ENCODE results near the gene COMMD2. TPM values are rescaled to one million over a fixed set of nuclear protein-coding genes. Genes with fewer than 3 reads are reported as not detected.

The COMMD2 gene
- total RNA-seq, 2 experiments from 2014 or later = 27.3 to 28.0 TPM

DNA sequence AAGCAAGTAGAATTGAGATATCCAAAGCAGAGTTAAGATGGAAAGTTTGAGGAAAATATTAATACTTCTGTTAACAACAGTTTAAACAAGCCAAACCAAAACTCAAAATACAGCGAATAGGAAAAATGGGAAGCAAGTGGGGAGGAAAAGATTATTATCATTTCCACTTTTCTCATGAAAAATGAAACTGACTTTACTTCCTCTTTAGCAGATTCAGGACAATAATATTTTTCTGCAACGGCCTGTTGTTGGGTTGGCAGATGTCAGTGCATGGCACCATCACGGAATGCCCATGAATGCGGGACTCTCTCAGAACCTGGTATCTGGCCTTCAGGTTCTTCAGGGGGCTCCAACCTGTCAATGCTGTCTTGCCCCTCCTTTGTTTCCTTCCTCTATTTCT, 28.9 kb upstream of the COMMD2 start:
- H3K4me1 Mint-ChIP-seq (ENCODE audit: low read depth) = peaks cover 3% of the 10 kb centered on the region
- no peak overlapping the region for H3K27ac Mint-ChIP-seq
- intact Hi-C loops (cut with micrococcal nuclease) = no loop called here
- no peak overlapping the region for H3K4me3 Mint-ChIP-seq
- no peaks in the 10 kb centered on the region for H3K9me3 Mint-ChIP-seq
- H3K36me3 Mint-ChIP-seq (ENCODE audit: low read depth) = no peaks in the 10 kb centered on the region
- peaks cover 3% of the 10 kb centered on the region for H3K27me3 Mint-ChIP-seq (ENCODE audit: low read depth)
- CTCF ChIA-PET = interaction anchor here (1.8 kb wide), 1 partner anchor 9 kb away, joined by 15 read pairs; no protein-coding TSS in a partner anchor
- DNase-seq = no peak

- Mint-ChIP-seq H3K4me1 (ENCODE audit: low read depth) (peaks cover 3% of the 10 kb centered on the region), H3K9me3 (no peaks in the 10 kb centered on the region), H3K36me3 (ENCODE audit: low read depth) (no peaks in the 10 kb centered on the region), H3K27ac (no peak overlapping the region), H3K4me3 (no peak overlapping the region), H3K27me3 (ENCODE audit: low read depth) (peaks cover 3% of the 10 kb centered on the region)
- no peak for DNase-seq
- CTCF ChIA-PET = interaction anchor here (0.7 to 1.6 kb wide), 4 partner anchors 12 to 262 kb away, joined by 3 to 9 read pairs (median 3); no protein-coding TSS in a partner anchor
- intact Hi-C loops (cut with micrococcal nuclease) = no loop called here
These were observed 25.3 kb upstream of the COMMD2 start for GRCh38 chr3:149777414-149778214.

DNA sequence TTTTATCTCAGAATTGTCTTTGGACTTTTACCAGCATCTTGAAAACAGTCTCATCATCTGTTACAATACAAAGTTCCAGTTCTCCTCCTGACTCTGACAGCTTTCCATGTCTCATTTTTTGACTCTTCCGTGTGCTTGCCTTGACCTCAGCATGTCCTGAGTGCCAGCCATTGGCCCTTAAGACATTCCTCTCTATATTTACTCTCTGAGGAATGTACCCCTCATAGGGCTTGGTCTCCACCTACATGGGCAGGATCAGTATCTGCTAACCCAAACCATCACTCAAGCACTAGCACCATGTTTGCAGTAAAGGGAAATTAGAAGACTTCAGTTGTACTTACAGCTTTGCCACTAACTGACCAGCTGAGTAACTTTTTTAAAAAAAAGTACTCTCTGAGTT, 23.9 kb upstream of the COMMD2 start:
- Mint-ChIP-seq H3K36me3 (ENCODE audit: low read depth) (no peaks in the 10 kb centered on the region), H3K27ac (no peak overlapping the region), H3K4me1 (ENCODE audit: low read depth) (no peaks in the 10 kb centered on the region), H3K9me3 (no peaks in the 10 kb centered on the region), H3K4me3 (no peak overlapping the region), H3K27me3 (ENCODE audit: low read depth) (peaks cover 4% of the 10 kb centered on the region)
- CTCF ChIA-PET = interaction anchor here (1.1 kb wide), 1 partner anchor 208 kb away, joined by 3 read pairs; no protein-coding TSS in a partner anchor
- intact Hi-C loops (cut with micrococcal nuclease) = no loop called here
- no peak for DNase-seq

DNA sequence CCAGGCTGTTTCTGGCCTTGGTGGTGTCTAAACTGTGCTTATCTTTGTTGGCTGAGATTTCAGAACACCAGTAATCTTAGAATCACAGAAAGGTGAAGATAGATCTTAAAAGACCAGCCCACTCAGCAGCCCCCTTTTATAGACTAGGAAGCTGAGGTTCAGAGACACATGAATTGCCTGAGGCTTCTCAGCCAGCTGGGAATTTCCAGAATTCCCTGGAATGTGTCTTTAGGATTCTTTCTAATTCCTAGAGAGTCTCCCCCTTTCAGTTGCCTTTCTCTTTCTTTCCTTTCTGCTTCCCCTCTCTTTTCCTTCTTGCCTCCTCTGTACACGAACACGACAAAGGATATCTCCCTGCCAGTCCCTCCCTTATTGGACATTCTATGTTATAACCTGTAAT, 20.6 kb upstream of the COMMD2 start:
- intact Hi-C loops (cut with micrococcal nuclease) = loop anchor here (5.0 kb wide), 1 partner anchor 281 kb away; no protein-coding TSS in a partner anchor
- H3K9me3 Mint-ChIP-seq = no peaks in the 10 kb centered on the region

DNA sequence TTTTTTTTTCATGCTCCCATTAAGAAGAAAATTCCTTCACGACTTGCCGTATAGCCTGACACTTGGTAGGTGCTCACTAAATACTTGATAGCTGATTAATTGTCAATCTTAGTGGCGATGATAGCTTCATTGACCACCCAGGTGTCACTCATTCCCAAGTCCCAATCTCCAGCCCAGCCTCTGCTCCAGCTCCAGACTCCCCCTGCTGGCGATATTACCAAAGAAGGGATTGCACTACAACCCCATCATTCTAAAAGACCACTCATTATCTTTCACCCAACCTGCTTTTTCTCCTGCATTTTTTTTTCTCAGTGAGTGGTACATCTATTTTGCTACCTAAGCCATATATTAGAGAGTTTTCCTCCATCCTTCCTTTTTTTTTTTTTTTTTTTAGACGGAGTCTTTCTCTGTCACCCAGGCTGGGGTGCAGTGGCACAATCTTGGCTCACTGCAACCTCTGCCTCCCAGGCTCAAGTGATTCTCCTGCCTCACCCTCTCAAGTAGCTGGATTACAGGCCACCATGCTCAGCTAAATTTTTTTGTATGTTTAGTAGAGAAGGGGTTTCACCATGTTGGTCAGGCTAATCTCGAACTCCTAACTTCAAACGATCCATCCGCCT, 19.5 kb upstream of the COMMD2 start:
- Mint-ChIP-seq H3K27me3 (ENCODE audit: low read depth) (peaks cover 13% of the 10 kb centered on the region), H3K4me1 (ENCODE audit: low read depth) (no peaks in the 10 kb centered on the region), H3K27ac (no peak overlapping the region), H3K4me3 (no peak overlapping the region), H3K36me3 (ENCODE audit: low read depth) (no peaks in the 10 kb centered on the region), H3K9me3 (no peaks in the 10 kb centered on the region)
- CTCF ChIA-PET = interaction anchor here (0.6 to 3.9 kb wide), 21 partner anchors 8 to 1371 kb away, joined by 3 to 22 read pairs (median 4); partner anchors contain the start of gene RNF13
- intact Hi-C loops (cut with micrococcal nuclease) = loop anchor here (1.0 to 5.0 kb wide), 4 partner anchors 202 to 279 kb away; no protein-coding TSS in a partner anchor
- DNase-seq = peak; percentile 56

More for the DNA sequence above, 20.6 kb upstream of the COMMD2 start:
- DNase-seq = no peak
- no peak overlapping the region for H3K27ac Mint-ChIP-seq
- CTCF ChIA-PET = interaction anchor here (0.8 to 3.9 kb wide), 8 partner anchors 7 to 324 kb away, joined by 3 to 22 read pairs (median 8); no protein-coding TSS in a partner anchor
- H3K27me3 Mint-ChIP-seq (ENCODE audit: low read depth) = peaks cover 9% of the 10 kb centered on the region
- H3K4me1 Mint-ChIP-seq (ENCODE audit: low read depth) = no peaks in the 10 kb centered on the region
- H3K36me3 Mint-ChIP-seq (ENCODE audit: low read depth) = no peaks in the 10 kb centered on the region
- no peak overlapping the region for H3K4me3 Mint-ChIP-seq

- Mint-ChIP-seq H3K4me1 (ENCODE audit: low read depth) (no peaks in the 10 kb centered on the region), H3K27ac (no peak overlapping the region), H3K27me3 (ENCODE audit: low read depth) (peaks cover 15% of the 10 kb centered on the region), H3K9me3 (no peaks in the 10 kb centered on the region), H3K4me3 (no peak overlapping the region), H3K36me3 (ENCODE audit: low read depth) (no peaks in the 10 kb centered on the region)
- intact Hi-C loops (cut with micrococcal nuclease) = loop anchor here (2.0 to 5.0 kb wide), 2 partner anchors 239 to 278 kb away; no protein-coding TSS in a partner anchor
- DNase-seq = no peak
- CTCF ChIA-PET = interaction anchor here (0.7 to 3.9 kb wide), 9 partner anchors 10 to 277 kb away, joined by 3 to 22 read pairs (median 6); no protein-coding TSS in a partner anchor
These were observed 18.0 kb upstream of the COMMD2 start for GRCh38 chr3:149770246-149770645.

DNA sequence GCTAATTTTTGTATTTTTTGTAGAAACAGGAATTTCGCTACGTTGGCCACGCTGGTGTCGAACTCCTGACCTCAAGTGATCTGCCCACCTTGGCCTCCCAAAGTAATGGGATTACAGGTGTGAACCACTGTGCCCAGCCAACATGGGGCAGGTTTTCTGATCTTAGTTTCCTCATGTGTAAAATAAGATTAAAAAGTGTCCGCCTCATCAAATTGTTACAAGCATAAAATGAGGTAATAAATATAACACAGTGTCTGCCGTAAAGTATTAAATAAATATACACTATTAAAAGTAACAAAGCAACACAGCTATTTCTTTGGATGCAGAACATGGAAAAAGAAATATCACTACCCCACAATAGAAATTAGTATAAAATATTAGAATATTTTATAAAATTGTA, 16.4 kb upstream of the COMMD2 start:
- intact Hi-C loops (cut with micrococcal nuclease) = loop anchor here (5.0 kb wide), 1 partner anchor 199 kb away; no protein-coding TSS in a partner anchor
- CTCF ChIA-PET = interaction anchor here (0.7 to 3.5 kb wide), 5 partner anchors 24 to 259 kb away, joined by 3 to 22 read pairs (median 3); no protein-coding TSS in a partner anchor
- H3K36me3 Mint-ChIP-seq (ENCODE audit: low read depth) = no peaks in the 10 kb centered on the region
- DNase-seq = no peak
- no peaks in the 10 kb centered on the region for H3K4me1 Mint-ChIP-seq (ENCODE audit: low read depth)
- H3K27me3 Mint-ChIP-seq (ENCODE audit: low read depth) = peaks cover 22% of the 10 kb centered on the region
- H3K27ac Mint-ChIP-seq = no peak overlapping the region
- H3K4me3 Mint-ChIP-seq = no peak overlapping the region
- no peaks in the 10 kb centered on the region for H3K9me3 Mint-ChIP-seq

- intact Hi-C loops (cut with micrococcal nuclease) = loop anchor here (5.0 kb wide), 1 partner anchor 200 kb away; no protein-coding TSS in a partner anchor
- no peak for DNase-seq
- H3K4me1 Mint-ChIP-seq (ENCODE audit: low read depth) = no peaks in the 10 kb centered on the region
- no peak overlapping the region for H3K4me3 Mint-ChIP-seq
- no peaks in the 10 kb centered on the region for H3K9me3 Mint-ChIP-seq
- CTCF ChIA-PET = interaction anchor here (1.1 to 3.2 kb wide), 3 partner anchors 23 to 200 kb away, joined by 3 to 22 read pairs (median 4); no protein-coding TSS in a partner anchor
- H3K27ac Mint-ChIP-seq = no peak overlapping the region
- no peaks in the 10 kb centered on the region for H3K36me3 Mint-ChIP-seq (ENCODE audit: low read depth)
- peaks cover 22% of the 10 kb centered on the region for H3K27me3 Mint-ChIP-seq (ENCODE audit: low read depth)
These were observed 15.4 kb upstream of the COMMD2 start for GRCh38 chr3:149767720-149768119.

GRCh38 chr3:149765762-149766334, 13.6 kb upstream of the COMMD2 start:
- H3K27me3 Mint-ChIP-seq (ENCODE audit: low read depth) = peaks cover 19% of the 10 kb centered on the region
- no peaks in the 10 kb centered on the region for H3K4me1 Mint-ChIP-seq (ENCODE audit: low read depth)
- H3K4me3 Mint-ChIP-seq = no peak overlapping the region
- H3K27ac Mint-ChIP-seq = no peak overlapping the region
- intact Hi-C loops (cut with micrococcal nuclease) = loop anchor here (1.0 to 5.0 kb wide), 4 partner anchors 42 to 418 kb away; partner anchors contain the start of gene RNF13
- H3K36me3 Mint-ChIP-seq (ENCODE audit: low read depth) = no peaks in the 10 kb centered on the region
- CTCF ChIA-PET = interaction anchor here (0.6 to 3.2 kb wide), 3 partner anchors 12 to 72 kb away, joined by 3 to 22 read pairs (median 4); no protein-coding TSS in a partner anchor
- H3K9me3 Mint-ChIP-seq = no peaks in the 10 kb centered on the region
- no peak for DNase-seq

DNA sequence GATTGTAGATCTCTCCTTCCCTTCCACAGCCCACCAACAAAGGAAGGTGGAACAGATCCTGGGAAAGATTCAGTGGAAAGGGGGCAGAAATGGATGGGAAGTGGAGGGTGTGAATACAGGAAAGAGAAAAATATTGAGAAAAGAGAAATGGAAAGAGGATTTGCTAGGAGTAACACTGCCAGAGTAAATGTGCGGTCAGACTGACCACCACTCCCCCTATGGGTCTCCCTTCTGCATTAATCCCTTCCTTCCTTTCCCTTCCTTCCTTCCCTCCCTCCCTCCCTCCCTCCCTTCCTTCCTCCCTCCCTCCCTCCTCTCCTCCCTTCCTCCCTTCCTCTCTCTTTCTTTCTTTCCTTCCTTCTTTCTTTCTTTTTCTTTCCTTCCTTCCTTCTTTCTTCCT, 12.0 kb upstream of the COMMD2 start:
- CTCF ChIA-PET = no interaction called here
- no peaks in the 10 kb centered on the region for H3K36me3 Mint-ChIP-seq (ENCODE audit: low read depth)
- intact Hi-C loops (cut with micrococcal nuclease) = loop anchor here (2.0 kb wide), 1 partner anchor 48 kb away; the partner anchor contains the start of gene RNF13
- H3K4me1 Mint-ChIP-seq (ENCODE audit: low read depth) = no peaks in the 10 kb centered on the region
- H3K9me3 Mint-ChIP-seq = no peaks in the 10 kb centered on the region
- H3K27ac Mint-ChIP-seq = no peak overlapping the region
- DNase-seq = no peak
- peaks cover 23% of the 10 kb centered on the region for H3K27me3 Mint-ChIP-seq (ENCODE audit: low read depth)
- no peak overlapping the region for H3K4me3 Mint-ChIP-seq

GRCh38 chr3:149763565-149764195, 11.4 kb upstream of the COMMD2 start:
- Mint-ChIP-seq H3K4me3 (no peak overlapping the region), H3K9me3 (no peaks in the 10 kb centered on the region), H3K27me3 (ENCODE audit: low read depth) (peaks cover 22% of the 10 kb centered on the region), H3K4me1 (ENCODE audit: low read depth) (no peaks in the 10 kb centered on the region), H3K27ac (no peak overlapping the region), H3K36me3 (ENCODE audit: low read depth) (no peaks in the 10 kb centered on the region)
- intact Hi-C loops (cut with micrococcal nuclease) = loop anchor here (2.0 kb wide), 1 partner anchor 49 kb away; the partner anchor contains the start of gene RNF13
- no peak for DNase-seq
- CTCF ChIA-PET = interaction anchor here (1.3 to 1.8 kb wide), 3 partner anchors 8 to 44 kb away, joined by 3 to 8 read pairs (median 6); partner anchors contain the start of gene COMMD2
